Measurements from ENCODE around the gene KCNK15. TPM values are rescaled to one million over a fixed set of nuclear protein-coding genes. Genes with fewer than 3 reads are reported as not detected.

The KCNK15 gene
- polyA plus RNA-seq, 3 donors from 2014 or later = not detected

DNA sequence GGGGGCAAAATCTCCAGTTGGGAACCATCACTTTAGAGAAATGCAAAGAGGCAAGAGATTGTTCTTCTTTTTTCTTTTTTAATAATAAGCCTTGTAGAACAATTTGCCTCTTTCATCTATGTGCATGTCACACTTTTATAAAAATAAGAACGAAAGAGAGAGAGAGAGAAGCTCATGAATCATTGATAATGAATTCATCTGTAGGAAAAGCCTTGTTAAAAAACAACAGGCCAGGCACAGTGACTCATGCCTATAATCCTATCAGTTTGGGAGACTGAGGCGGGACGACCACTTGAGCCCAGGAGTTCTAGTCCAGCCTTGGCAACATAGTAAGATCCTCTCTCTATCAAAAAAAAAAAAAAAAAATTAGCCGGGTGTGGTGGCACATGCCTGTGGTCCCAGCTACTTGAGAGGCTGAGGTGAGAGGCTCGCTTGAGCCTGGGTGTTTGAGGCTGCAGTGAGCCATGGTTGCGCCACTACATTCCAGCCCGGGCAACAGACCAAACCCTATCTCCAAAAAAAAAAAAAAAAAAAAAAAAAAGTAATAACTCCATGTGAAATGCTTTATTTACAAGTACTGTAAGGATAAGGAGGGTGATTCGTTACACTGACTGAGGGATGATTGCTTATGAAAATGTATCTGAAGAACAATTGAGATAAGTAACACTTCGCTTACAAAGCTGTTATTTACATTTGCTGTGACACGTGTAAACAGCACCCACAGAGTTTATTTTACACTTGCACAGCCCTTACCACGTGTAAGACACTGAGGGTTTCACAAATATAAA, 24.5 kb upstream of the KCNK15 start:
- peak; percentile 17 to 32 (median 31) for DNase-seq
- H3K4me3 Mint-ChIP-seq = peak overlapping the region in 1 of 5 donors; percentile 40
- H3K27me3 Mint-ChIP-seq (ENCODE audit: low read depth in 3 of 3) = peaks cover 2 to 6% (median 6%) of the 10 kb centered on the region in 3 donors
- no peaks in the 10 kb centered on the region for H3K9me3 Mint-ChIP-seq
- H3K36me3 Mint-ChIP-seq = no peaks in the 10 kb centered on the region
- H3K4me1 Mint-ChIP-seq = no peaks in the 10 kb centered on the region
- H3K27ac Mint-ChIP-seq = peak overlapping the region in 1 of 6 donors; percentile 69

DNA sequence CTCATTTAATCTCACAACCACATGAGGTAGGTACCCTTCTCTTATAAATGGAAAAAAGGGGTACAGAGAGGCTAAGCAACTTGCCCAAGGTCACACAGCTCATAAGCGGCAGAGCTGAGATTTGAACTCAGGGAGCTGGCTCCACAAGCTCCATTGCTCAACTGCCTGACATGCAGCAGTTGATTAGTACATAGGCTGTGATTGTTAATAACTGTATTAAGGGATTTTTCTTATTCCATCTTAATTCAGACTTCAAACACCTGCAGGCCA, 23.9 kb upstream of the KCNK15 start:
- Mint-ChIP-seq H3K27me3 (ENCODE audit: low read depth in 3 of 3) (peaks cover 2 to 6% (median 6%) of the 10 kb centered on the region in 3 donors), H3K4me1 (no peaks in the 10 kb centered on the region), H3K4me3 (no peak overlapping the region), H3K9me3 (no peaks in the 10 kb centered on the region), H3K36me3 (no peaks in the 10 kb centered on the region), H3K27ac (peak overlapping the region in 1 of 6 donors; percentile 69)
- no peak for DNase-seq

DNA sequence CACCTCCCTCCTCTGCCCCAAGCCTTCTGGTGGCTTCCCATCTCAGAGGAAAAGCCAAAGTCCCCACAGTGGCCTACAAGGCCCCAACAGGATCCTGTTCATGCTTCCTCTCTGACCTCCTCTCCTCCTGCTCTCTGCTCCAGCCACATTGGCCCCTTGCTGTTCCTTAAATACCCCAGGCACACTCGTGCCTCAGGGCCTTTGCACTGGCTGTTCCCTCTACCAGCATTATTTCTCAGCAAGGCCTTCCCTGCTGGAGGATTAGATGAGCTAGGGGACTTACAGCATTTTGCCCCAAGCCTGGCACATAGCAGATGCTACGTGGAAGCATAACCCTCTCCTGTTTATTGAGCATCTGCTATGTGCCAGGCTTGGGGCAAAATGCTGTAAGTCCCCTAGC, 22.7 kb upstream of the KCNK15 start:
- Mint-ChIP-seq H3K27me3 (ENCODE audit: low read depth in 3 of 3) (peaks cover 2 to 6% (median 6%) of the 10 kb centered on the region in 3 donors), H3K27ac (peak overlapping the region in 1 of 6 donors; percentile 50), H3K4me3 (no peak overlapping the region), H3K9me3 (no peaks in the 10 kb centered on the region), H3K4me1 (no peaks in the 10 kb centered on the region), H3K36me3 (no peaks in the 10 kb centered on the region)
- no peak for DNase-seq

DNA sequence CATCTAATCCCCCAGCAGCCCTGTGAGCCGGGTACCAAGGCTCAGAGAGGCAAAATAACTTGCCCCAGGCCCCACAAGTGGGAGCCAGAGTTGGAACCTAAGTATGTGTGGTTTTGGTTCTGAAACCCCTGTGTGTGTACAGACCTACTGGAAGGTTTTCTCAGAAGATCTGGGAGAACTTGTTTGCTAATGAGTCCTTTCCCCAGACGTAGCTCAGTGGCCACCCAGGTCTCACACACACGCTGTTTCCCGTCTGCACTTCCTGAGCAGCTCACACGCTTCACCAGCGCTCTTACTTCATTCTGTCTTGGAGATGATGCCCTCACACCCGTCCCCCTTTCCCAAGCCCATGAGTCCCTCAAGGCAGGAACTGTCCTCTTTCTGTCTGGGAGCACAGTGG, 22.3 kb upstream of the KCNK15 start:
- DNase-seq = no peak
- Mint-ChIP-seq H3K4me1 (no peaks in the 10 kb centered on the region), H3K27ac (no peak overlapping the region), H3K9me3 (no peaks in the 10 kb centered on the region), H3K36me3 (no peaks in the 10 kb centered on the region), H3K4me3 (no peak overlapping the region), H3K27me3 (ENCODE audit: low read depth in 3 of 3) (peaks cover 2 to 6% (median 6%) of the 10 kb centered on the region in 3 donors)

DNA sequence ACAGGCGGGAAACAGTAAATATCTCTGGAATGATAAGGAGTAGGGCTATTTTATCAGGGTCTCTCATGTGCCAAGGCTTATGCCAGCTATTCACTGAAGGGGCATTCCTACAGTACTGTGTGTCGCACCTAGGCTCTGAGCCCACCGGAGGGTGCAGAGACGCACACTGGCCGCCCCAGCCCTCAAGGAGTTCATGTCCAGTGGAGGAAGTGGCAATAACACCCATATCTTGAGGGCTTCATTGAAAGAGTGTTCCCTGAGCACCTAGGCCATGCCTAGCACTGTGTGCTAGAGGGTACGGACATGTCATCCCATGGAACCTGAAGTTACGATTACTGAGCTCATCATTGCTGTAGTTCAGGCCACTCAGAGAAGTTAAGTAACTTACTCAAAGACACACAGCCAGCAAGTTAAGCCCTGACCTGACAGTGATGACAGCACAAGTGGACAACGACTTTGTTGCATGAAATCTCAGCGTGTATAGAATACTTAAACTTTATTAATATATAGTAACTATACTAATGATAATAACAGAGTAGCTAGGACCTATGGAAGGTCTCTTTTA, 21.8 kb upstream of the KCNK15 start:
- no peak for DNase-seq
- H3K9me3 Mint-ChIP-seq = no peaks in the 10 kb centered on the region
- no peak overlapping the region for H3K4me3 Mint-ChIP-seq
- no peaks in the 10 kb centered on the region for H3K36me3 Mint-ChIP-seq
- peaks cover 2 to 6% (median 4%) of the 10 kb centered on the region in 3 donors for H3K27me3 Mint-ChIP-seq (ENCODE audit: low read depth in 3 of 3)
- no peak overlapping the region for H3K27ac Mint-ChIP-seq
- H3K4me1 Mint-ChIP-seq = no peaks in the 10 kb centered on the region

DNA sequence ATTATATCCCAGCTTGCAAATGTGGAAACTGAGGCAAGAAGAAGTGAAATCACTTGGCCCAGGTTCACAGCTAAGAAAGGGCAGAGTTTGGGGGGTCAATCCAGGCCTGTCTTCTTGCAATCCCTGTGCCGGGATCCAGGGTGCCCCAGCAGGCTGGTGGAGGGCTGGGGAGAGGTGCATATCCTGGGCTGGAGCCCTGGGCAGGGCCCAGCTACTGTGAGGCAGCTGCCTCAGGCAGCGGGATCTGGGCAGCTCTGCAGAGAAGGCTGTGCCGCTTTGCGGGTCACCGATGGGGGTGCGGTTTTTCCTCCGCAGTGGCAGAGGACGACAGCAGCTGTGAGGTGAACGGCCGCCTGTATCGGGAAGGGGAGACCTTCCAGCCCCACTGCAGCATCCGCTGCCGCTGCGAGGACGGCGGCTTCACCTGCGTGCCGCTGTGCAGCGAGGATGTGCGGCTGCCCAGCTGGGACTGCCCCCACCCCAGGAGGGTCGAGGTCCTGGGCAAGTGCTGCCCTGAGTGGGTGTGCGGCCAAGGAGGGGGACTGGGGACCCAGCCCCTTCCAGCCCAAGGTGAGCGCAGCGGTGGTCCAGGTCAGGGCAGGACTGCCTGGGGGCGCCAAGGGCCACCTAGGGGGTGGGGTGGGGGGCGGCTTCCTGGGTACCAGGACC, 21.1 kb upstream of the KCNK15 start:
- Mint-ChIP-seq H3K27me3 (ENCODE audit: low read depth in 3 of 3) (peaks cover 2 to 6% (median 4%) of the 10 kb centered on the region in 3 donors), H3K36me3 (no peaks in the 10 kb centered on the region), H3K9me3 (no peaks in the 10 kb centered on the region), H3K27ac (no peak overlapping the region), H3K4me1 (no peaks in the 10 kb centered on the region), H3K4me3 (no peak overlapping the region)
- DNase-seq = no peak

- Mint-ChIP-seq H3K4me3 (no peak overlapping the region), H3K9me3 (no peaks in the 10 kb centered on the region), H3K27ac (no peak overlapping the region), H3K36me3 (no peaks in the 10 kb centered on the region), H3K27me3 (ENCODE audit: low read depth in 3 of 3) (peaks cover 2 to 8% (median 4%) of the 10 kb centered on the region in 3 donors), H3K4me1 (no peaks in the 10 kb centered on the region)
- no peak for DNase-seq
Observed at GRCh38 chr20:44725837-44726236, 19.8 kb upstream of the KCNK15 start.

GRCh38 chr20:44727039-44727438, 18.6 kb upstream of the KCNK15 start:
- Mint-ChIP-seq H3K27ac (no peak overlapping the region), H3K36me3 (no peaks in the 10 kb centered on the region), H3K4me1 (no peaks in the 10 kb centered on the region), H3K4me3 (no peak overlapping the region), H3K9me3 (no peaks in the 10 kb centered on the region), H3K27me3 (ENCODE audit: low read depth in 3 of 3) (peaks cover 2 to 8% (median 3%) of the 10 kb centered on the region in 3 donors)
- DNase-seq = no peak

- DNase-seq = no peak
- Mint-ChIP-seq H3K36me3 (no peaks in the 10 kb centered on the region), H3K4me3 (no peak overlapping the region), H3K27ac (no peak overlapping the region), H3K4me1 (no peaks in the 10 kb centered on the region), H3K27me3 (ENCODE audit: low read depth in 3 of 3) (peaks cover 2 to 8% (median 2%) of the 10 kb centered on the region in 3 donors), H3K9me3 (no peaks in the 10 kb centered on the region)
Observed at GRCh38 chr20:44727651-44728050, 18.0 kb upstream of the KCNK15 start.

DNA sequence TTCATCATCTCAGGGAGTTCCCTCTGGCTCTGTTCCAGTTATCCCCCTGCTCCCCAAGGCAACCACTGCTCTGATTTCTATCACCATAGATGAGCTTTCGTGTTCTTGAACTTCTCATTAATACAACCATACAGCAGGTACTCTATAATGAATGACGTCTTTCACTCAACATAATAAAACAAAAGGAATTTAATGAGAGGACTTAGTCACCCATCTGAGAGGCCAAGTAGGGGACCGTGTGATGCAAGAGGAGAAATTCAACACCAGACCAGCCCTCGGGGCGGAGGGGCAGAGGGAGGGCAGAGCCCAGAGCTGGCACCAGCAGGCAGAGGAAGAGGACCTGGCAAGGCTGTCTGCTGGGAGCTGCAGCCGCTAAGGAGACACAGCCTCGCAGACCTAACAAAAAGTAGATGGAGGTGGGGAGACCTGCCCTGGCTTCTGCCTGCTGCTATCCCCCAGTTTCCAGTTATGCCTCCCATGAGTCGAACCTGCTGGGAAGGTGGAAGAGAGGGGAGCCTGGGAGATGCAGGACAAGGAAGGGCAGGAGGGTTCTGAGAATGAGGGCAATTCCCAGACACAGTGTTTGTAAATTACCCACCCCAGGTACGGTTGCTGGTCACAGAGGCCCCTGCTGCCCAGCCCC, 16.7 kb upstream of the KCNK15 start:
- H3K27me3 Mint-ChIP-seq (ENCODE audit: low read depth in 3 of 3) = peaks cover 3 to 5% (median 3%) of the 10 kb centered on the region in 3 donors
- no peak for DNase-seq
- H3K4me3 Mint-ChIP-seq = no peak overlapping the region
- no peak overlapping the region for H3K27ac Mint-ChIP-seq
- H3K9me3 Mint-ChIP-seq = no peaks in the 10 kb centered on the region
- no peaks in the 10 kb centered on the region for H3K4me1 Mint-ChIP-seq
- H3K36me3 Mint-ChIP-seq = no peaks in the 10 kb centered on the region

DNA sequence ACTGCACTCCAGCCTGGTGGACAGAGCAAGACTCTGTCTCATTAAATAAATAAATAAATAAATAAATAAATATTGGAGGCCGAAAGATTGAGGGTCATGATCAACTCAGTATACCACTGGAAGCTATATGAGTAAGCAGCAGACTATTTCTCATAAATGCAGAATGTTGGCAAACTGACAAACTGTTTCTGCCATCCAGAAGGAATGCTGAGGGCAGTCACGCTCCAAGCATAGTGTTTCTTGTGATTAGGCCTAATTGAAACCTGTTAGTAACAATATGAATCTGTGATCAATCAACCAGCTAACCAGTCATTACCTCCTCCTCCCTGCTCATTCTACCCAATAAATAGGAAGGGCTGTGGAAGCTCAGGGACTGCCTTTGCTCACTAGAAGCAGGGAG, 15.2 kb upstream of the KCNK15 start:
- no peaks in the 10 kb centered on the region for H3K9me3 Mint-ChIP-seq
- no peak for DNase-seq
- peaks cover 3 to 5% (median 3%) of the 10 kb centered on the region in 3 donors for H3K27me3 Mint-ChIP-seq (ENCODE audit: low read depth in 3 of 3)
- H3K36me3 Mint-ChIP-seq = no peaks in the 10 kb centered on the region
- H3K27ac Mint-ChIP-seq = no peak overlapping the region
- H3K4me1 Mint-ChIP-seq = no peaks in the 10 kb centered on the region
- no peak overlapping the region for H3K4me3 Mint-ChIP-seq

- no peak overlapping the region for H3K27ac Mint-ChIP-seq
- no peak for DNase-seq
- H3K9me3 Mint-ChIP-seq = no peaks in the 10 kb centered on the region
- H3K27me3 Mint-ChIP-seq (ENCODE audit: low read depth in 3 of 3) = peaks cover 3 to 5% (median 3%) of the 10 kb centered on the region in 3 donors
- no peaks in the 10 kb centered on the region for H3K36me3 Mint-ChIP-seq
- H3K4me1 Mint-ChIP-seq = peaks cover 5 to 10% of the 10 kb centered on the region in 2 donors
- no peak overlapping the region for H3K4me3 Mint-ChIP-seq
Observed at GRCh38 chr20:44731657-44732056, 14.0 kb upstream of the KCNK15 start.

- no peaks in the 10 kb centered on the region for H3K9me3 Mint-ChIP-seq
- H3K27me3 Mint-ChIP-seq (ENCODE audit: low read depth in 3 of 3) = peaks cover 3 to 5% (median 3%) of the 10 kb centered on the region in 3 donors
- H3K4me1 Mint-ChIP-seq = peaks cover 8 to 13% of the 10 kb centered on the region in 2 donors
- H3K27ac Mint-ChIP-seq = no peak overlapping the region
- no peaks in the 10 kb centered on the region for H3K36me3 Mint-ChIP-seq
- no peak for DNase-seq
- H3K4me3 Mint-ChIP-seq = no peak overlapping the region
Observed at GRCh38 chr20:44732327-44732726, 13.3 kb upstream of the KCNK15 start.

All from immature natural killer cell (primary cell).